Endothelial cell of umbilical vein (primary cell): ENCODE data around the gene DUSP8. TPM values are rescaled to one million over a fixed set of nuclear protein-coding genes. Genes with fewer than 3 reads are reported as not detected.

ENCODE experiments used
- BruUV-seq: library from RNA; stranded (reverse); fragments of 400-500 nt; replicated peaks from 2 replicates; lab custom pipeline; 2021; lab: Mats Ljungman, UMichigan
- CTCF ChIA-PET: fragments of 300-600, 350-600 bp; sonication (Branson Sonifier 250); formaldehyde crosslinking; loops from one replicate; lab custom pipeline; 2021; ENCODE audit warnings: antibody characterized with exemption, inconsistent platforms; lab: Charles Lee
- POLR2A ChIA-PET: fragments of 300-600, 350-600 bp; sonication (Branson Sonifier 250); formaldehyde crosslinking; loops from one replicate; lab custom pipeline; 2021; ENCODE audit warnings: antibody characterized with exemption, inconsistent platforms; lab: Charles Lee
- DNase-seq: peaks from one replicate; pipeline ENCODE4 v3.0.0-alpha.2; 2011; ENCODE audit warnings: low read depth, low spot score
- FAIRE-seq: peaks from 2 replicates; lab custom pipeline; 2011; peaks lifted over from hg19 to GRCh38; lab: Jason Lieb, UNC
- H2AFZ ChIP-seq: 2 replicates; pipeline ENCODE4 v1.6.0; 2012; ENCODE audit warnings: low read depth, low read length, control low read depth, inconsistent platforms
- H3K27ac ChIP-seq: 2 replicates; pipeline ENCODE4 v1.5.1; 2011; ENCODE audit warnings: low read depth, mild to moderate bottlenecking, control low read depth, low read length, moderate library complexity; ENCODE audit not compliant: insufficient read depth
- H3K27me3 ChIP-seq, 2 experiments: 2 replicates each; pipeline versions ENCODE4 v1.6.0 to v1.6.1; 2011; ENCODE audit warnings: low read length in 2 of 2, mixed read lengths in 1 of 2; ENCODE audit not compliant: control insufficient read depth in 2 of 2, insufficient read depth in 2 of 2
- H3K36me3 ChIP-seq, 2 experiments: 2 replicates in 1 of 2; 3 replicates in 1 of 2; pipeline ENCODE4 v1.5.1; 2011; ENCODE audit warnings: low read length in 2 of 2, mild to moderate bottlenecking in 1 of 2, moderate library complexity in 1 of 2; ENCODE audit not compliant: control insufficient read depth in 2 of 2, insufficient read depth in 2 of 2; ENCODE audit errors: extremely low read depth in 1 of 2
- H3K4me1 ChIP-seq: 3 replicates; pipeline ENCODE4 v1.5.1; 2011; ENCODE audit warnings: mild to moderate bottlenecking, low read length; ENCODE audit not compliant: control insufficient read depth, insufficient read depth; ENCODE audit errors: extremely low read depth
- H3K4me2 ChIP-seq: 2 replicates; pipeline ENCODE4 v1.6.1; 2011; ENCODE audit warnings: low read length, control low read depth, mixed read lengths; ENCODE audit not compliant: insufficient read depth
- H3K4me3 ChIP-seq, 3 experiments: fragments of 200-600 bp in 1 of 3; sonication (generic), shearing (Covaris generic) in 1 of 3; replicated peaks in 1 of 3; 2 replicates each; pipeline ENCODE4 v1.5.1; 2011 to 2016; ENCODE audit warnings: control low read depth in 3 of 3, low read length in 3 of 3, mild to moderate bottlenecking in 2 of 3, inconsistent platforms in 1 of 3, low read depth in 1 of 3, moderate library complexity in 1 of 3; ENCODE audit not compliant: insufficient read depth in 1 of 3
- H3K79me2 ChIP-seq: 2 replicates; pipeline ENCODE4 v1.6.0; 2012; ENCODE audit warnings: low read length, inconsistent platforms; ENCODE audit not compliant: control insufficient read depth, insufficient read depth
- H3K9ac ChIP-seq: replicated peaks from 2 replicates; pipeline ENCODE3; 2011; ENCODE audit warnings: low read length, control low read depth; ENCODE audit not compliant: insufficient read depth; ENCODE audit errors: extremely low read depth
- H3K9me1 ChIP-seq: replicated peaks from 3 replicates; pipeline ENCODE4 v1.6.0; 2011; ENCODE audit warnings: mild to moderate bottlenecking, low read length; ENCODE audit not compliant: control insufficient read depth, insufficient read depth; ENCODE audit errors: extremely low read depth
- H3K9me3 ChIP-seq: replicated peaks from 2 replicates; pipeline ENCODE4 v1.5.1; 2012; ENCODE audit warnings: low read length, inconsistent platforms; ENCODE audit not compliant: control insufficient read depth, insufficient read depth
- H4K20me1 ChIP-seq: replicated peaks from 2 replicates; pipeline ENCODE3; 2011; ENCODE audit warnings: mild to moderate bottlenecking, low read length; ENCODE audit not compliant: control insufficient read depth, insufficient read depth; ENCODE audit errors: extremely low read depth
- CTCF ChIP-seq, 2 donors: IDR thresholded peaks; 1 replicate in 1 of 2; 2 replicates in 1 of 2; pipeline ENCODE4 v1.5.1; 2011; ENCODE audit warnings: low read length in 2 of 2, mild to moderate bottlenecking in 2 of 2, moderate library complexity in 2 of 2, control low read depth in 1 of 2, inconsistent platforms in 1 of 2, low read depth in 1 of 2; ENCODE audit not compliant: insufficient read depth in 1 of 2; ENCODE audit errors: extremely low read depth in 1 of 2
- EZH2 ChIP-seq: IDR thresholded peaks from 2 replicates; pipeline ENCODE4 v1.6.1; 2012; ENCODE audit warnings: borderline replicate concordance, low read depth, mild to moderate bottlenecking, moderate library complexity, low read length, inconsistent platforms; ENCODE audit not compliant: severe bottlenecking
- FOS ChIP-seq: IDR thresholded peaks from 2 replicates; pipeline ENCODE4 v1.6.1; 2011; ENCODE audit warnings: mild to moderate bottlenecking, low read length, moderate library complexity, borderline replicate concordance; ENCODE audit not compliant: insufficient read depth
- GATA2 ChIP-seq: IDR thresholded peaks from 2 replicates; pipeline ENCODE4 v1.7.0; 2011; ENCODE audit warnings: low read depth, mild to moderate bottlenecking, moderate library complexity, mixed read lengths, low read length; ENCODE audit not compliant: insufficient read length, insufficient read depth
- JUN ChIP-seq: IDR thresholded peaks from 2 replicates; pipeline ENCODE4 v1.6.1; 2011; ENCODE audit warnings: borderline replicate concordance, low read depth; ENCODE audit not compliant: insufficient read length, insufficient read depth
- MAX ChIP-seq: IDR thresholded peaks from 2 replicates; pipeline ENCODE4 v1.6.1; 2011; ENCODE audit not compliant: insufficient read depth, insufficient read length
- MYC ChIP-seq: IDR thresholded peaks from one replicate; pipeline ENCODE4 v1.6.1; 2011; ENCODE audit warnings: mild to moderate bottlenecking, low read depth, low read length
- POLR2A ChIP-seq: IDR thresholded peaks from 2 replicates; pipeline ENCODE4 v1.6.1; 2012; ENCODE audit warnings: low read depth, mild to moderate bottlenecking, control low read depth, low read length
- POLR2AphosphoS5 ChIP-seq: IDR thresholded peaks from 2 replicates; pipeline ENCODE4 v1.6.1; 2012; ENCODE audit warnings: low read depth, mild to moderate bottlenecking, control low read depth, low read length, moderate library complexity; ENCODE audit not compliant: insufficient read depth
- dilution Hi-C: fragments of 300-500 bp; cut with MboI; formaldehyde crosslinking; loops from one replicate; pipeline ENCODE4 v1.15.0; 2019; ENCODE audit warnings: low sequenced_read_pairs; ENCODE audit not compliant: extremely low pct_ligation_motif_present
- intact Hi-C: fragments of 100-400 bp; cut with micrococcal nuclease; formaldehyde crosslinking; loops from one replicate; pipeline ENCODE4 v1.10.0; 2022
- polyA plus RNA-seq, 4 experiments: library from polyadenylated mRNA; depleted of rRNA in 3 of 4; stranded (reverse) in 3 of 4; unstranded in 1 of 4; fragments of >200 nt; gene quantifications; 2 replicates each; pipeline versions ENCODE4 v1.2.1 to v1.2.3, GENCODE V29; 2011 to 2012; ENCODE audit warnings: missing spikeins in 1 of 4
- total RNA-seq: library from RNA; stranded (reverse); gene quantifications from 2 replicates; pipeline ENCODE4 v1.2.3, GENCODE V29; 2021

Gene DUSP8
- total and polyA plus RNA-seq, 2 donors (not counting 3 experiments of a cell fraction or from before 2014, with no cell fraction given) = 4.6 to 5.9 TPM

GRCh38 chr11:1511937-1512496 lies 60.1 kb downstream of the DUSP8 start:
- no peaks in the 10 kb centered on the region for H3K36me3 ChIP-seq

More at GRCh38 chr11:1511937-1512496, 60.1 kb downstream of the DUSP8 start:
- dilution Hi-C loops = no loop called here
- Histone ChIP-seq H3K27ac (no peak overlapping the region), H3K4me1 (no peaks in the 10 kb centered on the region), H2AFZ (no peak overlapping the region), H3K79me2 (peaks cover 12% of the 10 kb centered on the region), H3K9ac (no peak overlapping the region), H3K4me2 (no peak overlapping the region), H4K20me1 (peaks cover 3% of the 10 kb centered on the region), H3K9me1 (no peaks in the 10 kb centered on the region), H3K4me3 (no peak overlapping the region), H3K9me3 (no peaks in the 10 kb centered on the region), H3K27me3 (no peaks in the 10 kb centered on the region)
- no peak for TF ChIP-seq FOS
- no peak for TF ChIP-seq GATA2
- TF ChIP-seq POLR2AphosphoS5 = no peak
- no peak for TF ChIP-seq EZH2
- TF ChIP-seq CTCF (IDR thresholded peaks at IDR 0.05; ENCODE audit: extremely low read depth in 1 of 2, insufficient read depth in 1 of 2, low read depth in 1 of 2, low read length in 2 of 2) = no peak
- no peak for TF ChIP-seq POLR2A
- no peak for TF ChIP-seq JUN
- no peak for TF ChIP-seq MAX
- TF ChIP-seq MYC = no peak
- ChIA-PET POLR2A (no interaction called here), CTCF (no interaction called here)
- DNase-seq (no peak), FAIRE-seq (no peak)
- no TSS peak for BruUV-seq
- intact Hi-C loops = loop anchor here (10.0 kb wide), 1 partner anchor 127 kb away; the partner anchor contains the start of gene BRSK2
